OCI-LY1 (cell line): ENCODE data around the gene NXN.

Experiments
- H2AFZ ChIP-seq: fragments of 200-600 bp; sonication (generic), shearing (Covaris generic); 2 replicates; pipeline ENCODE4 v1.6.0; 2014; ENCODE audit warnings: antibody characterized with exemption, mild to moderate bottlenecking, low read length
- H3F3A ChIP-seq: fragments of 200-600 bp; sonication (generic), shearing (Covaris generic); 2 replicates; pipeline ENCODE4 v1.6.0; 2014; ENCODE audit warnings: mild to moderate bottlenecking, antibody characterized with exemption, low read length, moderate library complexity; ENCODE audit not compliant: insufficient read depth
- H3K27ac ChIP-seq: fragments of 200-600 bp; sonication (generic); 2 replicates; pipeline ENCODE4 v1.5.1; 2014; ENCODE audit warnings: low read length, mixed run types, mild to moderate bottlenecking, low read depth; ENCODE audit not compliant: poor library complexity, severe bottlenecking
- H3K27me3 ChIP-seq: fragments of 200-600 bp; sonication (generic); 2 replicates; pipeline ENCODE4 v1.6.0; 2014; ENCODE audit warnings: antibody characterized with exemption, mild to moderate bottlenecking, low read length, moderate library complexity; ENCODE audit not compliant: insufficient read depth
- H3K36me3 ChIP-seq: fragments of 200-600 bp; sonication (generic); 2 replicates; pipeline ENCODE4 v1.6.1; 2014; ENCODE audit warnings: mild to moderate bottlenecking, antibody characterized with exemption, low read length, moderate library complexity, mixed read lengths; ENCODE audit not compliant: insufficient read depth
- H3K4me1 ChIP-seq: fragments of 200-600 bp; sonication (generic); 2 replicates; pipeline ENCODE4 v1.5.1; 2014; ENCODE audit warnings: mild to moderate bottlenecking, low read length, moderate library complexity; ENCODE audit not compliant: insufficient read depth, severe bottlenecking
- H3K4me2 ChIP-seq: fragments of 200-600 bp; sonication (generic), shearing (Covaris generic); 2 replicates; pipeline ENCODE4 v1.6.1; 2014; ENCODE audit warnings: low read length
- H3K4me3 ChIP-seq: fragments of 200-600 bp; sonication (generic); 2 replicates; pipeline ENCODE4 v1.5.1; 2014; ENCODE audit warnings: low read length, low read depth, mild to moderate bottlenecking, mixed read lengths; ENCODE audit not compliant: poor library complexity, severe bottlenecking
- H3K79me2 ChIP-seq: fragments of 200-600 bp; shearing (Covaris generic); 2 replicates; pipeline ENCODE4 v1.6.1; 2016; ENCODE audit warnings: mixed run types, low read length, mixed read lengths; ENCODE audit not compliant: insufficient read depth
- H3K9ac ChIP-seq: fragments of 200-600 bp; sonication (generic), shearing (Covaris generic); 2 replicates; pipeline ENCODE4 v1.6.1; 2014; ENCODE audit warnings: mild to moderate bottlenecking, low read length, mixed read lengths
- H3K9me2 ChIP-seq: fragments of 200-600 bp; sonication (generic), shearing (Covaris generic); 2 replicates; pipeline ENCODE4 v1.6.1; 2014; ENCODE audit warnings: low read depth, mild to moderate bottlenecking, low read length, mixed read lengths
- H3K9me3 ChIP-seq: fragments of 200-600 bp; shearing (Covaris generic); 2 replicates; pipeline ENCODE4 v1.6.1; 2014; ENCODE audit warnings: low read length, mixed read lengths
- H4K20me1 ChIP-seq: fragments of 200-600 bp; sonication (generic), shearing (Covaris generic); 2 replicates; pipeline ENCODE4 v1.6.0; 2016; ENCODE audit warnings: mild to moderate bottlenecking, low read length; ENCODE audit not compliant: insufficient read depth
- CTCF ChIP-seq: fragments of 200-600 bp; sonication (generic), shearing (Covaris generic); IDR thresholded peaks from 2 replicates; pipeline ENCODE4 v1.5.1; 2017; ENCODE audit warnings: mild to moderate bottlenecking, antibody characterized with exemption, low read length, moderate library complexity, mixed read lengths
- EZH2 ChIP-seq: fragments of 200-600 bp; sonication (generic), shearing (Covaris generic); IDR thresholded peaks from 2 replicates; pipeline ENCODE4 v1.8.0; 2017; ENCODE audit warnings: borderline replicate concordance, mixed run types, mild to moderate bottlenecking, antibody characterized with exemption, low read length, moderate library complexity, mixed read lengths

Gene NXN

GRCh38 chr17:828761-829160 lies 150.8 kb downstream of the NXN start:
- no peak overlapping the region for H3K4me2 ChIP-seq
- H3K36me3 ChIP-seq: no peaks in the 10 kb centered on the region
- H3K9me3 ChIP-seq: no peaks in the 10 kb centered on the region; the same call in 1 of the 2 replicates
- H3F3A ChIP-seq: no peaks in the 10 kb centered on the region
- H2AFZ ChIP-seq: no peak overlapping the region
- no peak overlapping the region for H3K4me3 ChIP-seq
- H4K20me1 ChIP-seq: no peaks in the 10 kb centered on the region
- H3K79me2 ChIP-seq: no peaks in the 10 kb centered on the region
- no peaks in the 10 kb centered on the region for H3K4me1 ChIP-seq
- no peak overlapping the region for H3K27ac ChIP-seq
- H3K9me2 ChIP-seq: no peaks in the 10 kb centered on the region
- TF ChIP-seq EZH2 (no peak), CTCF (no peak)
- no peak overlapping the region for H3K9ac ChIP-seq
- 0 out of 2 replicates have a peak, but pooled peaks cover 6% of the 10 kb centered on the region for H3K27me3 ChIP-seq

GRCh38 chr17:826778-827177 lies 152.8 kb downstream of the NXN start:
- H3K36me3 ChIP-seq: no peaks in the 10 kb centered on the region
- H3K4me2 ChIP-seq: no peak overlapping the region
- no peak overlapping the region for H2AFZ ChIP-seq
- H3K79me2 ChIP-seq: no peaks in the 10 kb centered on the region
- H3K27me3 ChIP-seq: 0 out of 2 replicates have a peak, but pooled peaks cover 6% of the 10 kb centered on the region
- H3F3A ChIP-seq: no peaks in the 10 kb centered on the region
- no peaks in the 10 kb centered on the region for H3K9me2 ChIP-seq
- H3K9me3 ChIP-seq: no peaks in the 10 kb centered on the region; the same call in 1 of the 2 replicates
- TF ChIP-seq EZH2: no peak
- H3K4me3 ChIP-seq: no peak overlapping the region
- H3K27ac ChIP-seq: no peak overlapping the region
- H3K4me1 ChIP-seq: no peaks in the 10 kb centered on the region
- H3K9ac ChIP-seq: no peak overlapping the region
- H4K20me1 ChIP-seq: no peaks in the 10 kb centered on the region

- Histone ChIP-seq H3K9me2 (no peaks in the 10 kb centered on the region), H3K9me3 (no peaks in the 10 kb centered on the region), H4K20me1 (no peaks in the 10 kb centered on the region), H2AFZ (no peak overlapping the region), H3F3A (no peaks in the 10 kb centered on the region), H3K4me2 (no peak overlapping the region), H3K9ac (no peak overlapping the region), H3K36me3 (no peaks in the 10 kb centered on the region), H3K27me3 (0 out of 2 replicates have a peak, but pooled peaks cover 4% of the 10 kb centered on the region), H3K4me1 (no peaks in the 10 kb centered on the region), H3K27ac (no peak overlapping the region), H3K79me2 (no peaks in the 10 kb centered on the region), H3K4me3 (no peak overlapping the region)
- TF ChIP-seq CTCF (no peak), EZH2 (no peak)
Observed at GRCh38 chr17:825216-825615, 154.4 kb downstream of the NXN start.

GRCh38 chr17:824378-824777 lies 155.2 kb downstream of the NXN start:
- no peak overlapping the region for H3K9ac ChIP-seq

More at GRCh38 chr17:824378-824777, 155.2 kb downstream of the NXN start:
- Histone ChIP-seq H3K4me1 (no peaks in the 10 kb centered on the region), H3K27me3 (no peaks in the 10 kb centered on the region), H3F3A (no peaks in the 10 kb centered on the region), H4K20me1 (no peaks in the 10 kb centered on the region), H2AFZ (no peak overlapping the region), H3K36me3 (no peaks in the 10 kb centered on the region; the same call in 1 of the 2 replicates), H3K79me2 (no peaks in the 10 kb centered on the region), H3K4me2 (no peak overlapping the region), H3K27ac (no peak overlapping the region), H3K9me2 (no peaks in the 10 kb centered on the region), H3K9me3 (no peaks in the 10 kb centered on the region), H3K4me3 (no peak overlapping the region)
- TF ChIP-seq EZH2: no peak
- TF ChIP-seq CTCF: no peak
